CD14-positive monocyte (primary cell): ENCODE data around the gene FMR1. TPM values are rescaled to one million over a fixed set of nuclear protein-coding genes. Genes with fewer than 3 reads are reported as not detected.

ENCODE experiments used
- DNase-seq, 3 donors: peaks; one replicate each; pipeline ENCODE4 v3.0.0-alpha.2; 2011 to 2022
- H2AFZ ChIP-seq: 2 replicates; pipeline ENCODE4 v1.6.0; 2012; ENCODE audit warnings: mild to moderate bottlenecking, low read depth, low read length, inconsistent platforms; ENCODE audit not compliant: insufficient read depth, poor library complexity, severe bottlenecking
- H3K27ac ChIP-seq, 2 donors: 1 replicate in 1 of 2; 2 replicates in 1 of 2; pipeline ENCODE4 v1.5.1; 2012 to 2013; ENCODE audit warnings: low read length in 2 of 2, control low read depth in 1 of 2, inconsistent platforms in 1 of 2, low read depth in 1 of 2, mild to moderate bottlenecking in 1 of 2
- H3K27me3 ChIP-seq, 2 donors: one replicate each; pipeline versions ENCODE4 v1.6.0 to v1.6.1; 2011 to 2013; ENCODE audit warnings: low read length in 2 of 2; ENCODE audit not compliant: control insufficient read depth in 2 of 2, insufficient read depth in 2 of 2
- H3K36me3 ChIP-seq, 2 donors: replicated peaks in 1 of 2; 1 replicate in 1 of 2; 2 replicates in 1 of 2; pipeline versions ENCODE4 v1.5.1 to v1.6.1; 2012 to 2013; ENCODE audit warnings: low read length in 2 of 2, control low read depth in 1 of 2, inconsistent platforms in 1 of 2, mild to moderate bottlenecking in 1 of 2; ENCODE audit not compliant: insufficient read depth in 2 of 2, control insufficient read depth in 1 of 2
- H3K4me1 ChIP-seq, 2 donors: 1 replicate in 1 of 2; 2 replicates in 1 of 2; pipeline versions ENCODE4 v1.5.1 to v1.6.1; 2012 to 2013; ENCODE audit warnings: low read length in 2 of 2, control low read depth in 1 of 2, inconsistent platforms in 1 of 2, mild to moderate bottlenecking in 1 of 2, moderate library complexity in 1 of 2; ENCODE audit not compliant: insufficient read depth in 2 of 2, control insufficient read depth in 1 of 2
- H3K4me2 ChIP-seq: replicated peaks from 2 replicates; pipeline ENCODE3; 2012; ENCODE audit warnings: low read length, moderate library complexity, mild to moderate bottlenecking; ENCODE audit not compliant: poor library complexity, severe bottlenecking; ENCODE audit errors: extremely low read depth
- H3K4me3 ChIP-seq, 3 experiments: fragments of 200-600 bp in 1 of 3; sonication (generic) in 1 of 3; replicated peaks in 1 of 3; 1 replicate in 2 of 3; 2 replicates in 1 of 3; pipeline ENCODE4 v1.5.1; 2011 to 2013; ENCODE audit warnings: low read length in 3 of 3, mild to moderate bottlenecking in 3 of 3, control low read depth in 2 of 3, low read depth in 2 of 3, inconsistent platforms in 1 of 3, moderate library complexity in 1 of 3
- H3K79me2 ChIP-seq: 2 replicates; pipeline ENCODE4 v1.6.0; 2012; ENCODE audit warnings: mild to moderate bottlenecking, control low read depth, inconsistent platforms, low read length, moderate library complexity; ENCODE audit not compliant: insufficient read depth
- H3K9ac ChIP-seq: 2 replicates; pipeline ENCODE4 v1.6.0; 2017; ENCODE audit warnings: low read length, mild to moderate bottlenecking; ENCODE audit not compliant: insufficient read depth, poor library complexity, severe bottlenecking
- H3K9me3 ChIP-seq, 2 donors: replicated peaks in 1 of 2; 1 replicate in 1 of 2; 2 replicates in 1 of 2; pipeline versions ENCODE4 v1.5.1 to v1.6.1; 2012 to 2013; ENCODE audit warnings: low read length in 2 of 2, control low read depth in 1 of 2; ENCODE audit not compliant: control insufficient read depth in 1 of 2, insufficient read depth in 1 of 2
- H4K20me1 ChIP-seq: 2 replicates; pipeline ENCODE4 v1.6.0; 2012; ENCODE audit warnings: mild to moderate bottlenecking, low read length, control low read depth, moderate library complexity; ENCODE audit not compliant: insufficient read depth
- H3K27ac Mint-ChIP-seq, 7 donors: one replicate each; pipeline ENCODE4 v1.8.0; 2020; ENCODE audit warnings: mild to moderate bottlenecking in 7 of 7, mixed read lengths in 7 of 7, moderate library complexity in 6 of 7, inconsistent platforms in 2 of 7
- H3K27me3 Mint-ChIP-seq, 3 donors: one replicate each; pipeline ENCODE4 v1.8.0; 2021 to 2022; ENCODE audit warnings: low read depth in 3 of 3, mild to moderate bottlenecking in 3 of 3, mixed read lengths in 3 of 3, moderate library complexity in 3 of 3, inconsistent platforms in 1 of 3
- H3K36me3 Mint-ChIP-seq, 2 donors: one replicate each; pipeline ENCODE4 v1.8.0; 2020; ENCODE audit warnings: mixed read lengths in 2 of 2, inconsistent platforms in 1 of 2, mild to moderate bottlenecking in 1 of 2
- H3K4me1 Mint-ChIP-seq: one replicate; pipeline ENCODE4 v1.8.0; 2020; ENCODE audit warnings: mild to moderate bottlenecking, mixed read lengths
- H3K4me3 Mint-ChIP-seq, 2 donors: one replicate each; pipeline ENCODE4 v1.8.0; 2020; ENCODE audit warnings: mild to moderate bottlenecking in 2 of 2, mixed read lengths in 2 of 2, moderate library complexity in 1 of 2
- H3K9me3 Mint-ChIP-seq, 7 donors: one replicate each; pipeline ENCODE4 v1.8.0; 2020 to 2022; ENCODE audit warnings: mixed read lengths in 7 of 7, mild to moderate bottlenecking in 6 of 7, moderate library complexity in 6 of 7, inconsistent platforms in 2 of 7
- CTCF ChIP-seq: fragments of 200-600 bp; IDR thresholded peaks from one replicate; pipeline ENCODE4 v1.8.0; 2022; ENCODE audit warnings: antibody characterized with exemption, mild to moderate bottlenecking
- WGBS: methylation state at CpG from one replicate; pipeline ENCODE4 v1.1.5; 2013; ENCODE audit warnings: missing lambda C conversion rate; ENCODE audit not compliant: insufficient coverage; 5-methylcytosine and 5-hydroxymethylcytosine counted together
- intact Hi-C, 2 donors: fragments of 100-400 bp; cut with micrococcal nuclease; formaldehyde crosslinking; loops; one replicate each; pipeline versions ENCODE4 v1.15.0 to v1.15.1; 2023
- polyA plus RNA-seq, 3 donors: library from polyadenylated mRNA; depleted of rRNA in 1 of 3; unstranded in 2 of 3; stranded (reverse) in 1 of 3; fragments of 300-500 nt in 2 of 3; fragments of >200 nt in 1 of 3; fragmentation: Illumina TruSeq in 2 of 3; gene quantifications; 1 replicate in 2 of 3; 2 replicates in 1 of 3; pipeline ENCODE4 v1.2.3, GENCODE V29; 2012 to 2021

FMR1 gene
- polyA plus RNA-seq, 3 donors: 3.7 to 31.8 (median 5.1) TPM

GRCh38 chrX:147898951-147899350 is 12.8 kb upstream of the FMR1 start:
- Histone ChIP-seq H3K27me3 (peaks cover 0 to 4% of the 10 kb centered on the region in 2 donors), H4K20me1 (no peaks in the 10 kb centered on the region), H3K9ac (no peak overlapping the region), H3K79me2 (no peaks in the 10 kb centered on the region), H3K27ac (no peak overlapping the region), H2AFZ (no peak overlapping the region), H3K4me2 (no peak overlapping the region), H3K9me3 (peaks cover 4 to 7% of the 10 kb centered on the region in 2 donors), H3K4me3 (no peak overlapping the region), H3K36me3 (no peaks in the 10 kb centered on the region), H3K4me1 (no peaks in the 10 kb centered on the region)
- TF ChIP-seq CTCF: no peak
- Mint-ChIP-seq H3K27me3 (peaks cover 7 to 15% (median 8%) of the 10 kb centered on the region in 3 donors), H3K4me1 (peaks cover 5% of the 10 kb centered on the region), H3K27ac (no peak overlapping the region), H3K9me3 (peaks cover 5 to 11% (median 7%) of the 10 kb centered on the region in 7 donors), H3K36me3 (no peaks in the 10 kb centered on the region), H3K4me3 (no peak overlapping the region)
- intact Hi-C loops: no loop called here
- DNase-seq: no peak
- no CpG with 5 or more reads among the region's 1 CpG for WGBS

GRCh38 chrX:147899379-147900114 is 12.2 kb upstream of the FMR1 start:
- no peak for TF ChIP-seq CTCF
- H3K27me3 Mint-ChIP-seq: peaks cover 7 to 15% (median 8%) of the 10 kb centered on the region in 3 donors
- no peak overlapping the region for H3K4me3 ChIP-seq
- no peaks in the 10 kb centered on the region for H3K36me3 ChIP-seq
- H4K20me1 ChIP-seq: no peaks in the 10 kb centered on the region
- no peak overlapping the region for H2AFZ ChIP-seq
- H3K4me1 Mint-ChIP-seq: peaks cover 5% of the 10 kb centered on the region
- intact Hi-C loops: no loop called here
- H3K9me3 ChIP-seq: peaks cover 4 to 7% of the 10 kb centered on the region in 2 donors
- no peak overlapping the region for H3K9ac ChIP-seq
- H3K27ac ChIP-seq: no peak overlapping the region
- no peaks in the 10 kb centered on the region for H3K4me1 ChIP-seq
- no peak overlapping the region for H3K4me3 Mint-ChIP-seq
- H3K27ac Mint-ChIP-seq: no peak overlapping the region
- 100% methylated on average over 1 of the region's 2 CpGs for WGBS
- peaks cover 5 to 11% (median 7%) of the 10 kb centered on the region in 7 donors for H3K9me3 Mint-ChIP-seq
- H3K36me3 Mint-ChIP-seq: no peaks in the 10 kb centered on the region
- DNase-seq: no peak
- H3K4me2 ChIP-seq: no peak overlapping the region
- H3K27me3 ChIP-seq: peaks cover 0 to 4% of the 10 kb centered on the region in 2 donors
- H3K79me2 ChIP-seq: no peaks in the 10 kb centered on the region
